ENCODE measurements around the gene FFAR1.

The FFAR1 gene

GRCh38 chr19:35396240-35396885 is 48.7 kb downstream of the FFAR1 start:
- DNase-seq = no peak

- DNase-seq = no peak
Observed at GRCh38 chr19:35397064-35397463, 49.4 kb downstream of the FFAR1 start.

Measured in activated T-cell treated with anti-CD3 and anti-CD28 coated beads, Interleukin-2, amount 50 U/mL, for 1 hour (primary cell).